Mammary epithelial cell (primary cell): ENCODE data around the gene STX18.

Experiments
- EZH2 ChIP-seq: IDR thresholded peaks from 2 replicates; pipeline ENCODE4 v1.6.1; 2012; ENCODE audit warnings: low read length, inconsistent platforms, borderline replicate concordance
- TF ChIP-seq, protein P1 (sequence below), 2 donors: IDR thresholded peaks in 1 of 2; conservative IDR thresholded peaks in 1 of 2; 2 replicates each; pipeline ENCODE4 v1.5.1; 2011 to 2012; ENCODE audit warnings: inconsistent platforms in 2 of 2, low read length in 2 of 2, mild to moderate bottlenecking in 2 of 2, control low read depth in 1 of 2, low read depth in 1 of 2; ENCODE audit not compliant: insufficient read depth in 1 of 2; ENCODE audit errors: extremely low read depth in 1 of 2

GRCh38 chr4:4383085-4383484 is 158.8 kb downstream of the STX18 start:
- TF ChIP-seq, protein P1, sequence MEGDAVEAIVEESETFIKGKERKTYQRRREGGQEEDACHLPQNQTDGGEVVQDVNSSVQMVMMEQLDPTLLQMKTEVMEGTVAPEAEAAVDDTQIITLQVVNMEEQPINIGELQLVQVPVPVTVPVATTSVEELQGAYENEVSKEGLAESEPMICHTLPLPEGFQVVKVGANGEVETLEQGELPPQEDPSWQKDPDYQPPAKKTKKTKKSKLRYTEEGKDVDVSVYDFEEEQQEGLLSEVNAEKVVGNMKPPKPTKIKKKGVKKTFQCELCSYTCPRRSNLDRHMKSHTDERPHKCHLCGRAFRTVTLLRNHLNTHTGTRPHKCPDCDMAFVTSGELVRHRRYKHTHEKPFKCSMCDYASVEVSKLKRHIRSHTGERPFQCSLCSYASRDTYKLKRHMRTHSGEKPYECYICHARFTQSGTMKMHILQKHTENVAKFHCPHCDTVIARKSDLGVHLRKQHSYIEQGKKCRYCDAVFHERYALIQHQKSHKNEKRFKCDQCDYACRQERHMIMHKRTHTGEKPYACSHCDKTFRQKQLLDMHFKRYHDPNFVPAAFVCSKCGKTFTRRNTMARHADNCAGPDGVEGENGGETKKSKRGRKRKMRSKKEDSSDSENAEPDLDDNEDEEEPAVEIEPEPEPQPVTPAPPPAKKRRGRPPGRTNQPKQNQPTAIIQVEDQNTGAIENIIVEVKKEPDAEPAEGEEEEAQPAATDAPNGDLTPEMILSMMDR (conservative IDR thresholded peaks at IDR 0.05 in 1 of 2, IDR thresholded peaks at IDR 0.05 in 1 of 2; ENCODE audit: extremely low read depth in 1 of 2, insufficient read depth in 1 of 2, low read depth in 1 of 2, low read length in 2 of 2): no peak
- TF ChIP-seq EZH2: no peak
